Omental fat pad (tissue), 4 donors: ENCODE results near the gene EVA1C. TPM values are rescaled to one million over a fixed set of nuclear protein-coding genes. Genes with fewer than 3 reads are reported as not detected.

Experiments
- ATAC-seq: fragments of 150-250 bp; one replicate; pipeline ENCODE4 v1.9.1; 2016; ENCODE audit warnings: mild to moderate bottlenecking, moderate library complexity; ENCODE audit not compliant: low FRiP score
- DNase-seq: peaks from one replicate; pipeline ENCODE4 v3.0.0-alpha.2; 2019; ENCODE audit warnings: low spot score
- CTCF ChIP-seq, 3 donors: fragments of 450-650 bp; IDR thresholded peaks; one replicate each; pipeline ENCODE4 v1.5.1; 2016 to 2017; ENCODE audit warnings: antibody characterized with exemption in 3 of 3, mild to moderate bottlenecking in 3 of 3, moderate library complexity in 2 of 3
- total RNA-seq, 4 donors: library from RNA; depleted of rRNA; stranded (reverse); fragments of >200 nt; gene quantifications; one replicate each; pipeline ENCODE4 v1.1.0, GENCODE V29; 2016

The EVA1C gene
- total RNA-seq, 4 donors from 2014 or later: 41.1 to 108 (median 75.9) TPM

GRCh38 chr21:32463889-32464300 is 51.4 kb downstream of the EVA1C start:
- no peak for TF ChIP-seq CTCF (IDR thresholded peaks at IDR 0.05)
- ATAC-seq (peak; percentile 74), DNase-seq (no peak)

DNA sequence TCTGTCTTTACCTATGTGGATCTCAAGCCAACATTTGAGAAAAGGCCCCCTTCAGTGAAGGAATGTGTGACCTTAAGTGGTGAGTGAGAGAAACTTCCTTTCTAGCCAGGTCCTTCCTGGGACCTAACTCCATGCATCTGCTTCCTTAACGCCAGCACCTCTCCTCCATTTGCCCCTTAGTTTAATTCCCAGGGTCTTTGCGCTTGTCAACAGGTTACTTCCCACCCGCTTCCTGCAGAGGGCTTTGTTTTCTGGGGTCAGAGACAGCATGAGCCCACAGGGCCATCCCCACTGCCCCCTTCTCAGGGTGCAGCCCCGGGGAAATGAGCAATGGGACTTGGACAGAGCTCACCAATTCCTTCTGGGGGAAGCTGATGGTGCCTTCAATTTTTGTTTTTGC is 54.8 kb downstream of the EVA1C start:
- ATAC-seq (no peak), DNase-seq (no peak)
- no peak for TF ChIP-seq CTCF (IDR thresholded peaks at IDR 0.05)

- DNase-seq (no peak), ATAC-seq (no peak)
- TF ChIP-seq CTCF (IDR thresholded peaks at IDR 0.05): no peak
These were observed 56.2 kb downstream of the EVA1C start for GRCh38 chr21:32468681-32469111.

- DNase-seq: no peak
- TF ChIP-seq CTCF (IDR thresholded peaks at IDR 0.05): no peak
- ATAC-seq: no peak
These were observed 57.1 kb downstream of the EVA1C start for GRCh38 chr21:32469628-32470027.

DNA sequence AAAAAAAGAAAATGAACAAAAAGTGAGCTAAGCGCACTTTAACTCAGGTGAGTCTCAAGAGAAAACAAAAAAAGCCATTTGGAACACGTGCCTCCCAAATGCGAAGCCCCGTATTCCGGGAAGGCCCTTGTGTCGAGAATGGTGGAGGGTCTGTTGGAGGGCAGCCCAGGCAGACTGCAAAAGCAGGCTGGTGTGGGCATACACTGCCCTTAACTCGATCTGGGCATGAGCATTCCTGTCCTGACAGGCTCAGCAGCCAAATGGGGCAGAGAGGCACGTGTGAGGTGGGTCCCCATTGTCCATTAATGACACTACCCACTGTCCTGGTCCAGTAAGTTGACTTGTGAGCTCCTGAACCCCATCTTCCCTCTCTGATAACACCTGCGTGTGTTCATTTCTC is 57.7 kb downstream of the EVA1C start:
- no peak for TF ChIP-seq CTCF (IDR thresholded peaks at IDR 0.05)
- no peak for DNase-seq
- ATAC-seq: no peak

- TF ChIP-seq CTCF (IDR thresholded peaks at IDR 0.05): no peak
- DNase-seq (no peak), ATAC-seq (no peak)
These were observed 60.6 kb downstream of the EVA1C start for GRCh38 chr21:32472890-32473765.
